ENCODE measurements around the gene PCNX1.
"Not testable (repeated sequence)": the region's sequence is repeated elsewhere in the genome, so short reads cannot be mapped to it uniquely, and the experiment has no call there.

PCNX1 gene

GRCh38 chr14:70924521-70924920 lies 17.3 kb downstream of the PCNX1 start:
- Histone ChIP-seq H3K4me3 (ENCODE audit: low read length) (no peak overlapping the region), H3K27me3 (ENCODE audit: insufficient read depth, low read length) (no peaks in the 10 kb centered on the region), H3K4me1 (ENCODE audit: insufficient read depth, low read length) (no peaks in the 10 kb centered on the region), H3K9ac (ENCODE audit: low read depth, low read length) (no peak overlapping the region), H3K36me3 (ENCODE audit: insufficient read depth, low read depth, low read length) (no peaks in the 10 kb centered on the region), H3K27ac (ENCODE audit: low read length) (no peak overlapping the region), H3K9me3 (ENCODE audit: insufficient read depth, low read depth, low read length) (no peaks in the 10 kb centered on the region)

GRCh38 chr14:70926235-70926830 lies 19.1 kb downstream of the PCNX1 start:
- H3K4me1 ChIP-seq (ENCODE audit: insufficient read depth, low read length): no peaks in the 10 kb centered on the region; the same call in 1 of the 2 replicates
- H3K4me3 ChIP-seq (ENCODE audit: low read length): no peak overlapping the region
- H3K27ac ChIP-seq (ENCODE audit: low read length): no peak overlapping the region
- H3K36me3 ChIP-seq (ENCODE audit: insufficient read depth, low read depth, low read length): no peaks in the 10 kb centered on the region
- H3K27me3 ChIP-seq (ENCODE audit: insufficient read depth, low read length): no peaks in the 10 kb centered on the region
- H3K9ac ChIP-seq (ENCODE audit: low read depth, low read length): no peak overlapping the region
- H3K9me3 ChIP-seq (ENCODE audit: insufficient read depth, low read depth, low read length): no peaks in the 10 kb centered on the region

GRCh38 chr14:70931008-70931407 lies 23.7 kb downstream of the PCNX1 start:
- no peak overlapping the region for H3K9ac ChIP-seq (ENCODE audit: low read depth, low read length)
- H3K36me3 ChIP-seq (ENCODE audit: insufficient read depth, low read depth, low read length): no peaks in the 10 kb centered on the region
- no peak overlapping the region for H3K27ac ChIP-seq (ENCODE audit: low read length)
- H3K4me3 ChIP-seq (ENCODE audit: low read length): no peak overlapping the region
- no peaks in the 10 kb centered on the region for H3K9me3 ChIP-seq (ENCODE audit: insufficient read depth, low read depth, low read length)
- H3K27me3 ChIP-seq (ENCODE audit: insufficient read depth, low read length): no peaks in the 10 kb centered on the region
- no peaks in the 10 kb centered on the region; the same call in 1 of the 2 replicates for H3K4me1 ChIP-seq (ENCODE audit: insufficient read depth, low read length)

- Histone ChIP-seq H3K4me1 (ENCODE audit: insufficient read depth, low read length) (no peaks in the 10 kb centered on the region; the same call in 1 of the 2 replicates), H3K9me3 (ENCODE audit: insufficient read depth, low read depth, low read length) (no peaks in the 10 kb centered on the region), H3K36me3 (ENCODE audit: insufficient read depth, low read depth, low read length) (no peaks in the 10 kb centered on the region), H3K4me3 (ENCODE audit: low read length) (no peak overlapping the region), H3K27me3 (ENCODE audit: insufficient read depth, low read length) (no peaks in the 10 kb centered on the region), H3K9ac (ENCODE audit: low read depth, low read length) (no peak overlapping the region), H3K27ac (ENCODE audit: low read length) (no peak overlapping the region)
These were observed 26.8 kb downstream of the PCNX1 start for GRCh38 chr14:70934084-70934483.

GRCh38 chr14:70934502-70935134 lies 27.4 kb downstream of the PCNX1 start:
- H3K27me3 ChIP-seq (ENCODE audit: insufficient read depth, low read length): no peaks in the 10 kb centered on the region
- no peaks in the 10 kb centered on the region for H3K36me3 ChIP-seq (ENCODE audit: insufficient read depth, low read depth, low read length)
- no peak overlapping the region for H3K9ac ChIP-seq (ENCODE audit: low read depth, low read length)
- H3K4me1 ChIP-seq (ENCODE audit: insufficient read depth, low read length): no peaks in the 10 kb centered on the region; the same call in 1 of the 2 replicates
- no peak overlapping the region for H3K4me3 ChIP-seq (ENCODE audit: low read length)
- no peak overlapping the region for H3K27ac ChIP-seq (ENCODE audit: low read length)
- no peaks in the 10 kb centered on the region for H3K9me3 ChIP-seq (ENCODE audit: insufficient read depth, low read depth, low read length)

GRCh38 chr14:70935135-70935534 lies 27.9 kb downstream of the PCNX1 start:
- Histone ChIP-seq H3K36me3 (ENCODE audit: insufficient read depth, low read depth, low read length) (no peaks in the 10 kb centered on the region), H3K4me1 (ENCODE audit: insufficient read depth, low read length) (no peaks in the 10 kb centered on the region; the same call in 1 of the 2 replicates), H3K4me3 (ENCODE audit: low read length) (no peak overlapping the region), H3K9me3 (ENCODE audit: insufficient read depth, low read depth, low read length) (no peaks in the 10 kb centered on the region), H3K27me3 (ENCODE audit: insufficient read depth, low read length) (no peaks in the 10 kb centered on the region), H3K9ac (ENCODE audit: low read depth, low read length) (no peak overlapping the region), H3K27ac (ENCODE audit: low read length) (no peak overlapping the region)

GRCh38 chr14:70939693-70940092 lies 32.4 kb downstream of the PCNX1 start:
- H3K27ac ChIP-seq (ENCODE audit: low read length); H3K9ac ChIP-seq (ENCODE audit: low read depth, low read length); H3K4me3 ChIP-seq (ENCODE audit: low read length); H3K4me1 ChIP-seq (ENCODE audit: insufficient read depth, low read length); H3K27me3 ChIP-seq (ENCODE audit: insufficient read depth, low read length): not testable (repeated sequence)
- H3K36me3 ChIP-seq (ENCODE audit: insufficient read depth, low read depth, low read length): peaks cover 21% of the 10 kb centered on the region
- peaks cover 35% of the 10 kb centered on the region for H3K9me3 ChIP-seq (ENCODE audit: insufficient read depth, low read depth, low read length)

GRCh38 chr14:70941637-70942341 lies 34.5 kb downstream of the PCNX1 start:
- Histone ChIP-seq H3K36me3 (ENCODE audit: insufficient read depth, low read depth, low read length) (peaks cover 26% of the 10 kb centered on the region), H3K9me3 (ENCODE audit: insufficient read depth, low read depth, low read length) (peaks cover 39% of the 10 kb centered on the region)
- not testable (repeated sequence) for H3K27me3 ChIP-seq (ENCODE audit: insufficient read depth, low read length); H3K9ac ChIP-seq (ENCODE audit: low read depth, low read length); H3K4me3 ChIP-seq (ENCODE audit: low read length); H3K4me1 ChIP-seq (ENCODE audit: insufficient read depth, low read length); H3K27ac ChIP-seq (ENCODE audit: low read length)

GRCh38 chr14:70942342-70942706 lies 35.1 kb downstream of the PCNX1 start:
- H3K9ac ChIP-seq (ENCODE audit: low read depth, low read length): no peak overlapping the region
- peaks cover 31% of the 10 kb centered on the region for H3K36me3 ChIP-seq (ENCODE audit: insufficient read depth, low read depth, low read length)
- H3K4me3 ChIP-seq (ENCODE audit: low read length): no peak overlapping the region
- H3K4me1 ChIP-seq (ENCODE audit: insufficient read depth, low read length): no peaks in the 10 kb centered on the region
- H3K9me3 ChIP-seq (ENCODE audit: insufficient read depth, low read depth, low read length): peaks cover 40% of the 10 kb centered on the region
- H3K27ac ChIP-seq (ENCODE audit: low read length): no peak overlapping the region
- no peaks in the 10 kb centered on the region for H3K27me3 ChIP-seq (ENCODE audit: insufficient read depth, low read length)

GRCh38 chr14:70942721-70943120 lies 35.5 kb downstream of the PCNX1 start:
- H3K4me1 ChIP-seq (ENCODE audit: insufficient read depth, low read length); H3K27me3 ChIP-seq (ENCODE audit: insufficient read depth, low read length); H3K27ac ChIP-seq (ENCODE audit: low read length); H3K4me3 ChIP-seq (ENCODE audit: low read length); H3K9ac ChIP-seq (ENCODE audit: low read depth, low read length): not testable (repeated sequence)
- Histone ChIP-seq H3K36me3 (ENCODE audit: insufficient read depth, low read depth, low read length) (peaks cover 35% of the 10 kb centered on the region), H3K9me3 (ENCODE audit: insufficient read depth, low read depth, low read length) (peaks cover 44% of the 10 kb centered on the region)

- no peak overlapping the region for H3K4me3 ChIP-seq (ENCODE audit: low read length)
- no peaks in the 10 kb centered on the region for H3K4me1 ChIP-seq (ENCODE audit: insufficient read depth, low read length)
- H3K9me3 ChIP-seq (ENCODE audit: insufficient read depth, low read depth, low read length): peaks cover 46% of the 10 kb centered on the region
- no peak overlapping the region for H3K27ac ChIP-seq (ENCODE audit: low read length)
- no peak overlapping the region for H3K9ac ChIP-seq (ENCODE audit: low read depth, low read length)
- peaks cover 42% of the 10 kb centered on the region for H3K36me3 ChIP-seq (ENCODE audit: insufficient read depth, low read depth, low read length)
- no peaks in the 10 kb centered on the region for H3K27me3 ChIP-seq (ENCODE audit: insufficient read depth, low read length)
These were observed 36.6 kb downstream of the PCNX1 start for GRCh38 chr14:70943838-70944237.

- Histone ChIP-seq H3K27ac (ENCODE audit: low read length) (no peak overlapping the region), H3K36me3 (ENCODE audit: insufficient read depth, low read depth, low read length) (peaks cover 56% of the 10 kb centered on the region), H3K27me3 (ENCODE audit: insufficient read depth, low read length) (no peaks in the 10 kb centered on the region), H3K9me3 (ENCODE audit: insufficient read depth, low read depth, low read length) (peaks cover 30% of the 10 kb centered on the region), H3K4me1 (ENCODE audit: insufficient read depth, low read length) (no peaks in the 10 kb centered on the region), H3K4me3 (ENCODE audit: low read length) (no peak overlapping the region), H3K9ac (ENCODE audit: low read depth, low read length) (no peak overlapping the region)
These were observed 40.5 kb downstream of the PCNX1 start for GRCh38 chr14:70947739-70948138.

All from iPS-20b (cell line).